Neuronal stem cell (in vitro differentiated cells): ENCODE measurements around the gene ADO.

Experiments
- DNase-seq: peaks from one replicate; pipeline ENCODE4 v3.0.0-alpha.2; 2013; ENCODE audit warnings: low spot score
- H2AFZ ChIP-seq: one replicate; pipeline ENCODE4 v1.6.1; 2013; ENCODE audit warnings: mild to moderate bottlenecking, low read length, inconsistent platforms
- H2AK5ac ChIP-seq: 2 replicates; pipeline ENCODE4 v1.6.1; 2013; ENCODE audit warnings: low read depth, mild to moderate bottlenecking, inconsistent platforms, low read length, moderate library complexity, mixed read lengths
- H2BK120ac ChIP-seq: 2 replicates; pipeline ENCODE4 v1.6.1; 2013; ENCODE audit warnings: low read depth, mild to moderate bottlenecking, inconsistent platforms, low read length, moderate library complexity, mixed read lengths
- H2BK12ac ChIP-seq: one replicate; pipeline ENCODE4 v1.6.1; 2013; ENCODE audit warnings: low read length, inconsistent platforms
- H2BK15ac ChIP-seq: 2 replicates; pipeline ENCODE4 v1.6.1; 2013; ENCODE audit warnings: mild to moderate bottlenecking, low read length, inconsistent platforms, mixed read lengths
- H2BK5ac ChIP-seq: one replicate; pipeline ENCODE4 v1.6.1; 2013; ENCODE audit warnings: inconsistent platforms, mild to moderate bottlenecking, low read length, moderate library complexity
- H3K14ac ChIP-seq: one replicate; pipeline ENCODE4 v1.6.1; 2013; ENCODE audit warnings: low read length, inconsistent platforms
- H3K18ac ChIP-seq: 2 replicates; pipeline ENCODE4 v1.6.1; 2013; ENCODE audit warnings: low read length, inconsistent platforms
- H3K23ac ChIP-seq: 2 replicates; pipeline ENCODE4 v1.6.1; 2013; ENCODE audit warnings: low read depth, mild to moderate bottlenecking, mixed read lengths, low read length, inconsistent platforms; ENCODE audit not compliant: poor library complexity
- H3K27ac ChIP-seq: replicated peaks from 3 replicates; pipeline ENCODE4 v1.5.1; 2013; ENCODE audit warnings: low read length, inconsistent platforms
- H3K27me3 ChIP-seq, 3 experiments: 2 replicates each; pipeline ENCODE4 v1.6.1; 2013; ENCODE audit warnings: low read length in 3 of 3, mild to moderate bottlenecking in 2 of 3, inconsistent platforms in 1 of 3, low read depth in 1 of 3, mixed read lengths in 1 of 3, moderate library complexity in 1 of 3; ENCODE audit not compliant: control insufficient read depth in 3 of 3, insufficient read depth in 3 of 3
- H3K36me3 ChIP-seq, 2 donors: replicated peaks in 1 of 2; 2 replicates each; pipeline ENCODE4 v1.6.1; 2013; ENCODE audit warnings: low read length in 2 of 2; ENCODE audit not compliant: control insufficient read depth in 2 of 2, insufficient read depth in 2 of 2
- H3K4ac ChIP-seq: 2 replicates; pipeline ENCODE4 v1.6.1; 2013; ENCODE audit warnings: inconsistent platforms, mild to moderate bottlenecking, low read length, moderate library complexity
- H3K4me1 ChIP-seq, 2 donors: 1 replicate in 1 of 2; 2 replicates in 1 of 2; pipeline ENCODE4 v1.6.1; 2013; ENCODE audit warnings: low read length in 2 of 2, low read depth in 1 of 2; ENCODE audit not compliant: control insufficient read depth in 2 of 2, insufficient read depth in 1 of 2
- H3K4me2 ChIP-seq: one replicate; pipeline ENCODE4 v1.6.1; 2013; ENCODE audit warnings: mild to moderate bottlenecking, low read length, inconsistent platforms; ENCODE audit not compliant: insufficient read depth, poor library complexity, severe bottlenecking
- H3K4me3 ChIP-seq, 2 donors: 2 replicates each; pipeline ENCODE4 v1.5.1; 2013; ENCODE audit warnings: low read length in 2 of 2, mild to moderate bottlenecking in 2 of 2, inconsistent platforms in 1 of 2, moderate library complexity in 1 of 2
- H3K79me1 ChIP-seq: one replicate; pipeline ENCODE4 v1.6.1; 2013; ENCODE audit warnings: low read depth, mild to moderate bottlenecking, inconsistent platforms, low read length, moderate library complexity
- H3K9ac ChIP-seq: one replicate; pipeline ENCODE4 v1.6.1; 2013; ENCODE audit warnings: mild to moderate bottlenecking, low read depth, low read length, inconsistent platforms; ENCODE audit not compliant: poor library complexity
- H3K9me3 ChIP-seq, 2 donors: replicated peaks in 1 of 2; 2 replicates each; pipeline versions ENCODE3 to v1.6.1; 2013; ENCODE audit warnings: low read length in 2 of 2, mild to moderate bottlenecking in 2 of 2, inconsistent platforms in 1 of 2, low read depth in 1 of 2, mixed read lengths in 1 of 2, moderate library complexity in 1 of 2; ENCODE audit not compliant: control insufficient read depth in 2 of 2, insufficient read depth in 1 of 2
- H4K8ac ChIP-seq: one replicate; pipeline ENCODE4 v1.6.1; 2013; ENCODE audit warnings: low read depth, mild to moderate bottlenecking, inconsistent platforms, low read length, moderate library complexity
- H4K91ac ChIP-seq: one replicate; pipeline ENCODE4 v1.6.1; 2013; ENCODE audit warnings: low read length, low read depth, mild to moderate bottlenecking, inconsistent platforms; ENCODE audit not compliant: poor library complexity
- WGBS, 2 donors: extraction: QIAGEN DNeasy Blood & Tissue Kit; methylation state at CpG; one replicate each; pipeline ENCODE4 v1.1.7; 2013; ENCODE audit warnings: missing lambda C conversion rate in 2 of 2, mixed read lengths in 1 of 2; ENCODE audit not compliant: insufficient read length in 2 of 2, insufficient replicate concordance in 1 of 2; ENCODE audit errors: extremely low coverage in 2 of 2; 5-methylcytosine and 5-hydroxymethylcytosine counted together

ADO gene

DNA sequence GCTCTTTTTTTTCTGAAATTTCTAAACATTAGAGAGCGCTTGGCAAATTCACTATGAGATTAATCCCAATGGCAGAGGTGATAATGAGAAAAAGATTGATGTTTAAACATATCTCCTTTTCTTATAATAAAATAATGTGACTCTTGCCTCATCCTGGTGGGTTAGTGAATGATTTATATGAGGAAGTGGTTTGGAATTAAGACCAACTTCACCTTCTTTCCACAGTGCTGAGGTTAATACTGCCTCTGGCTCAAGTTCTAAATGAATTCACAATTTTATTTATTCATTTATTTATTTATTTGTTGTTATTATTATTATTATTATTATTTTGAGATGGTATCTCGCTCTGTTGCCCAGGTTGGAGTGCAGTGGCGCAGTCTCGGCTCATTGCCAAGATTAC lies 40.5 kb upstream of the ADO start:
- H3K4me3 ChIP-seq = no peak overlapping the region
- no peak overlapping the region for H3K4ac ChIP-seq
- H3K23ac ChIP-seq = no peak overlapping the region
- H2BK5ac ChIP-seq = no peak overlapping the region
- H4K8ac ChIP-seq = no peak overlapping the region
- H3K9ac ChIP-seq = no peak overlapping the region
- H3K27me3 ChIP-seq = peaks cover 0 to 2% (median 0%) of the 10 kb centered on the region in 3 experiments
- DNase-seq = no peak
- H4K91ac ChIP-seq = no peak overlapping the region
- H3K4me1 ChIP-seq = peaks cover 6 to 20% of the 10 kb centered on the region in 2 donors
- no peaks in the 10 kb centered on the region for H3K79me1 ChIP-seq
- no peak overlapping the region for H2BK12ac ChIP-seq
- no peak overlapping the region for H2AK5ac ChIP-seq
- no peak overlapping the region for H3K14ac ChIP-seq
- WGBS, 2 donors = no CpG with 5 or more reads among the region's 4 CpGs
- H3K27ac ChIP-seq = no peak overlapping the region
- no peak overlapping the region for H2BK15ac ChIP-seq
- no peak overlapping the region for H3K4me2 ChIP-seq
- no peak overlapping the region for H3K18ac ChIP-seq
- H3K9me3 ChIP-seq = no peaks in the 10 kb centered on the region
- no peak overlapping the region for H2BK120ac ChIP-seq
- no peak overlapping the region for H2AFZ ChIP-seq
- no peaks in the 10 kb centered on the region for H3K36me3 ChIP-seq

DNA sequence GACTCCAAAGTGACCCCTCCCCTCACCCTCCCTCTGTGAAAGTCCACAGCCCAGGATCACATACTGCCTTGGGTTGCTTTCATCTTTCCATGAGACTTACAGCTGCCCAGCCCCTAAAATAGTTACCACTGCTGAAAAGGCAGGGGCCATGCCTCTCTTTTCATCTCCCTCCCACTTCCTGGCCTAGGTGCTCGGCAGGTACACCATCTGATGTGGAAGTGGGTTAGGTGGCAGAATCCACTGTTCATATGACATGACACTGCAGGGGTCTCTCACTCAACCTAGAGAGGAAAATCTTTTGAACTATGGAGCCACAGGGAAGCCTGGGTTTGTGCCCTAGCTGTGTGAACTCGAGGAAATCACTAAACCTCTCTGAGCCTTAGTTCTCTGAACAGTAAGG lies 38.8 kb upstream of the ADO start:
- no CpG with 5 or more reads among the region's 2 CpGs for WGBS, 2 donors
- Histone ChIP-seq H3K27me3 (peaks cover 0 to 2% (median 0%) of the 10 kb centered on the region in 3 experiments), H3K79me1 (no peaks in the 10 kb centered on the region), H3K18ac (peak overlapping the region; percentile 45), H3K27ac (no peak overlapping the region), H3K4me1 (peaks cover 0 to 17% of the 10 kb centered on the region in 2 donors), H3K23ac (no peak overlapping the region), H2BK15ac (no peak overlapping the region), H2AK5ac (no peak overlapping the region), H2BK12ac (no peak overlapping the region), H4K91ac (no peak overlapping the region), H3K14ac (no peak overlapping the region), H3K36me3 (no peaks in the 10 kb centered on the region), H3K4me3 (no peak overlapping the region), H3K4me2 (no peak overlapping the region), H2BK120ac (no peak overlapping the region), H3K4ac (no peak overlapping the region), H4K8ac (no peak overlapping the region), H2AFZ (no peak overlapping the region), H2BK5ac (no peak overlapping the region), H3K9me3 (no peaks in the 10 kb centered on the region), H3K9ac (no peak overlapping the region)
- no peak for DNase-seq

DNA sequence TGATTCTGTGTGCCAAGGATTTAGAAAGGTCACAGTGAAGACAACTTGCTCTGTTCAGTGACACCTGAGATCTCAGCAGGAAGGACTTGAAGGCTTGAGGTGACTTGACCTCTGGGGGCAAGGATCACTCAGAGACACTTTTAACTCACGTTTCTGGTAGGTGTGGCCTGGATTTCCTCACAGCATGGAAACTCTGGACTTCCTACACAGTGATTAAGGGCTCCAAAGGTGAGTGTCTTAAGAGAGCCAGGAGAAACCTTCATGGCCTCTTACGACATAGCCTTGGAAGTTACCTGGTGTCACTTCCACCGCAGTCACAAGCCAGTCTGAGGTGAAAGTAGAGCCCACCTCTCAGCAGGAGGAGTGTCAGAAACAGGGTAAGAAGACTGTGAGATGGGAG lies 38.1 kb upstream of the ADO start:
- H3K4me2 ChIP-seq = no peak overlapping the region
- H2BK5ac ChIP-seq = no peak overlapping the region
- H2BK120ac ChIP-seq = no peak overlapping the region
- no peak overlapping the region for H3K14ac ChIP-seq
- no peaks in the 10 kb centered on the region for H3K36me3 ChIP-seq
- H2BK15ac ChIP-seq = no peak overlapping the region
- no peaks in the 10 kb centered on the region for H3K79me1 ChIP-seq
- H3K27ac ChIP-seq = no peak overlapping the region
- H4K91ac ChIP-seq = no peak overlapping the region
- no peak overlapping the region for H2AFZ ChIP-seq
- no CpG with 5 or more reads among the region's 3 CpGs for WGBS, 2 donors
- no peaks in the 10 kb centered on the region for H3K9me3 ChIP-seq
- DNase-seq = no peak
- H2BK12ac ChIP-seq = no peak overlapping the region
- H3K4me1 ChIP-seq = peaks cover 0 to 11% of the 10 kb centered on the region in 2 donors
- no peak overlapping the region for H3K9ac ChIP-seq
- no peak overlapping the region for H3K18ac ChIP-seq
- no peak overlapping the region for H3K4me3 ChIP-seq
- no peak overlapping the region for H2AK5ac ChIP-seq
- H3K4ac ChIP-seq = no peak overlapping the region
- H3K23ac ChIP-seq = no peak overlapping the region
- H4K8ac ChIP-seq = no peak overlapping the region
- peaks cover 0 to 2% (median 0%) of the 10 kb centered on the region in 3 experiments for H3K27me3 ChIP-seq

DNA sequence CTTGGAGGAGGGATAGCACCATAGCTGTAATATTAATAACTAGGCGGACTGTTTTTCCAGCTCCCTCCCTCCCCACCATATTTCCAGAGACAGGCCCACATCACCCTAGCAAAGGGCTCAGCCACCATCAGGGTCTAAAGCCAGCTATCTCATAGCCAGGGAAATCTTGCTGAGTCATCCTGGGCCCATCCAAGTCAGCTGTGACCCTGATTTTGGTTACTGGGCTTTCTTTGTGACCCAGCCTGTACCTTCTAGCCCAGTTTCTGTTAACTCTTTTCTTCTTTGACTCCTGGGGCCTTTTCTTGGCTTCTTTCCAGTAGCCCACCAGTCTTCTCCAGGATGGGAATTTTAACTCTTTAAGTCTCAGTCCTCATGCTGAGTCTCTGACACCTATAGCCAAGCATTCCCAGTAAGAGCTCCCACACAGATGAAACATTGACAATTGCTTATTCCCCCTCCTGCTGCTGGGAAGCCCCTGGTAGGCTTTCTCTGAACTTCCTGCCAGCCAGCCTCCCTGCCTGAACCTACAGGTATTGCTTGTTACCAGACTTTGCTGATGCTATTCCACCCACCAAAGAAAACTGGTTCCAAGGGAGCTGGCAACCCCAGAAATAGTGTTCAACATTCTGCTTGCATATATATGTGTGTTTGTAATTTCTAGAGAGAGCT lies 34.8 kb upstream of the ADO start:
- Histone ChIP-seq H3K9ac (no peak overlapping the region), H3K23ac (no peak overlapping the region), H3K4me3 (no peak overlapping the region), H2BK5ac (no peak overlapping the region), H2BK120ac (no peak overlapping the region), H3K36me3 (no peaks in the 10 kb centered on the region), H2BK12ac (no peak overlapping the region), H3K9me3 (no peaks in the 10 kb centered on the region), H3K4me1 (peaks cover 1 to 24% of the 10 kb centered on the region in 2 donors), H4K91ac (no peak overlapping the region), H2AK5ac (no peak overlapping the region), H3K4me2 (no peak overlapping the region), H3K4ac (no peak overlapping the region), H3K14ac (no peak overlapping the region), H3K27me3 (no peaks in the 10 kb centered on the region), H4K8ac (no peak overlapping the region), H2AFZ (peak overlapping the region; percentile 39), H3K18ac (no peak overlapping the region), H3K79me1 (no peaks in the 10 kb centered on the region), H3K27ac (no peak overlapping the region), H2BK15ac (no peak overlapping the region)
- WGBS, 2 donors = no CpG with 5 or more reads among the region's 1 CpG
- no peak for DNase-seq
